GM10266 (cell line): ENCODE results near the gene NFAM1.
A peak's percentile ranks its signal among the peaks of the same experiment; 100 is the strongest.

Source experiments
- DNase-seq: peaks from one replicate; pipeline ENCODE4 v3.0.0; 2012; ENCODE audit errors: extremely low spot score
- TF ChIP-seq, protein P1 (sequence below): IDR thresholded peaks from 2 replicates; pipeline ENCODE4 v1.5.1; 2012; ENCODE audit warnings: mild to moderate bottlenecking, low read depth; ENCODE audit not compliant: control insufficient read depth, insufficient read depth; ENCODE audit errors: missing control alignments

Gene NFAM1

DNA sequence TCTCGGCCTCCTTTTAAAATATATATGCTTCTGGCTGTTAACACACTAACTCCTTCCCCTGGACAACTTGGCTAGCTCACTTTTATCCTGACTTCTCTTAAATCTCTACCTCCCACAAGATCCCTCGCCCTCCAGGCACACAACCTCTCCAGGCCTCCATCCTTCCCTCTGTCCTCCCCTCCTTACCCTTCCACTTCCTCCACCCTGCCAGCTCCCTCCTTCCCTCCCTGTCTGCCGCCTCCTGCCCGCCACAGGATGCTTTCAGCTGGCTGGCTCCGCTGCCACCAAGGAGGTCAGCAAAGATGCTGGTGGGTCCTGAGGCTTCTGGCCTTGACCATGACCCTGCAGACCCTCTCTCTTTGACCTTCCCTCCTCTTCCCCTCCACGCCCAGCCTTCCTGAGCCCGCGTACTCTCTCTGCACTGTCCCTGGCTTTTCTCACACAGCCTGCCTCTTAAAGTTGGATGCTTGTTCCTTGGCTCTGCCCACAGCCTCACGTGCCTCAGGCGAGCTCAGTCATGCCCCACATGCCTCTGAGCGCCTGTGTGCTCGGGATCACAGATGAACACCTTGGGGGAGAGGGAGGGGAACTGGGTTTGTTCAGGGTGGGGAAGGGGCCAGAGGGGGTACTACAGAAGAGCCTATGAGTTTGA is 6.7 kb downstream of the NFAM1 start:
- no peak for DNase-seq
- TF ChIP-seq, protein P1, sequence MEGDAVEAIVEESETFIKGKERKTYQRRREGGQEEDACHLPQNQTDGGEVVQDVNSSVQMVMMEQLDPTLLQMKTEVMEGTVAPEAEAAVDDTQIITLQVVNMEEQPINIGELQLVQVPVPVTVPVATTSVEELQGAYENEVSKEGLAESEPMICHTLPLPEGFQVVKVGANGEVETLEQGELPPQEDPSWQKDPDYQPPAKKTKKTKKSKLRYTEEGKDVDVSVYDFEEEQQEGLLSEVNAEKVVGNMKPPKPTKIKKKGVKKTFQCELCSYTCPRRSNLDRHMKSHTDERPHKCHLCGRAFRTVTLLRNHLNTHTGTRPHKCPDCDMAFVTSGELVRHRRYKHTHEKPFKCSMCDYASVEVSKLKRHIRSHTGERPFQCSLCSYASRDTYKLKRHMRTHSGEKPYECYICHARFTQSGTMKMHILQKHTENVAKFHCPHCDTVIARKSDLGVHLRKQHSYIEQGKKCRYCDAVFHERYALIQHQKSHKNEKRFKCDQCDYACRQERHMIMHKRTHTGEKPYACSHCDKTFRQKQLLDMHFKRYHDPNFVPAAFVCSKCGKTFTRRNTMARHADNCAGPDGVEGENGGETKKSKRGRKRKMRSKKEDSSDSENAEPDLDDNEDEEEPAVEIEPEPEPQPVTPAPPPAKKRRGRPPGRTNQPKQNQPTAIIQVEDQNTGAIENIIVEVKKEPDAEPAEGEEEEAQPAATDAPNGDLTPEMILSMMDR: no peak

DNA sequence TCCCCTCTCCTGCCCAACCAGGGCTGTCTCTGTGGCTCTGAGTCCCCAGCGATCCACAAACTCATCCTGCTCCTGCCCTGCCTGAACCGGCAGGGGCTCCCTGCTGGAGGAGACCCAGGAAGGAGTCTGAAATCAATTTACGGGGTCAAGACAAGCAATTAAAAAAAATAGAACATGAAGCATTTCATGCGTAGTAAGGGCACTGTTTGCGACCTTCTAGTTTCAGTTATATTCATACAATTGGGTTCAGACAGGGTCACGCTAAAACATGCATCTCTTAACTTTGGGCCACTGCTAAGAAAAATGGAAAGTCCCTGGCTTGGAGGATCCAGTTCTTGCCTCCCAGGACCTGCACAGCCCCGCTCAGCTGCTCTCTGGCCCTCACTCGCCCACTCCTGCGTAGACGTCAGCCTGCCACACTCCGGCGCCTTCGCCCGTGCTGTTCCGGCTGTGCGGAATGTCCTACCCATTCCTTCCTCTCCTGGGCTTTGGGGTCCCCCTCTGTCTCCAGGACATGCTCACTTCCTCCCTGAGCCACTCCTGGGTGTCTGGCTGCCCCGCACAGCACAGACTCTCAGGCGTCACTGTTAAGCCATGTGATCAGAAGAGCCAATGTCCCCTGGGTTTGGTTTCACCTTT is 12.8 kb downstream of the NFAM1 start:
- DNase-seq: peak; percentile 67

DNA sequence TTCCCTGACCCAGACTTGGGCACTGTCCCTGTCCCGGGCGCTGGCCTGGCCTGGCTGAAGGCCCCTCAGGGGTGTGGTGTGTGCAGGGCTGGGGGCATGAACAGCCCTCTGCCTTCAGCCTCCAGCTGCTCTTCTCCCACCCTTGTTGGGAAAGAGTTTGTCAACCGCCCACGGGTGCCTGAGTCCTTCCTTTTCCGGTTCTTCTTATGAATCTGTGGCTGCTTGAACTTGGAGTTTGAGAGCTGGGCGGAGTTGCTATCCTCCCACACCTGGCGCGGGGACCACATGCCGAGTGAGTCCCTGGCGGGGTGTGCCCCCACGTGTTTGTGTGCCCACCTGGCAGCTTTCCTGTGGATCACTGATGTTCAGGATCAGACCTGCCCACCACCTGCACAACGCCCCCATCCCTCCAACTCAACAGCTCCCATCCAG is 13.4 kb downstream of the NFAM1 start:
- TF ChIP-seq, protein P1: no peak
- no peak for DNase-seq

More for the DNA sequence above, 12.8 kb downstream of the NFAM1 start:
- TF ChIP-seq, protein P1: no peak

DNA sequence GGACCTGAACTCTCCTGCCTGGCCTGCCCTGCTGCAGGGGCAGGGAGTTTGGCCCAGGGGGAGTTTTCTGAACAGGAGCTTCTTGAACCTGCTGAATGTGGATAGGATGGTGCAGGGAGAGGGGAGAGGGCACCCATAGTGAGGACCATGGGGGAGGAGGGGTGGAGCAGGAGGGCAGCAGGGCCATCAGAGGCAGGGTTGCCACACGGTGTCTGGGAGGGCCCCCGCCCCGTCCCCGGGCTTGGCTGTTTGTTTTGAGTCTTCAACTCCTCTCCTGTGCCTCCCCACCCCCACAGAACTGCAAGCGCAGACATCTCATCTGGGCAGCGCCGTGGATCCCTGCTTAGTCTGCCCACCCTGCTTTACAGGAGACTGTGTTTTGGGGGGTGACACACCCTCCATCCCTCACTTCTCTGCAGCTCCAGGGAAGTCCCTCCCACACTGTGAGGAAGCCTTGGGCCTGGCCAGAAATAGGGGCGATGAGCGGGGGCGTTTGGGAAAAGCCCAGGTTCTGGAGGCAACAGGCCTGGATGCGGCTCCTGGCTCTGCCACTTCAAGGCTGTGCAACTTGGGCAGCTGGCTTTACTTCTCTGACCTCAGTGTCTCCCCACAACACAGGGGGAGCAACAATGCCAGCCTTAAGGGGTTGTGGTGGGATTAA is 14.4 kb downstream of the NFAM1 start:
- no peak for DNase-seq
- TF ChIP-seq, protein P1: no peak

DNA sequence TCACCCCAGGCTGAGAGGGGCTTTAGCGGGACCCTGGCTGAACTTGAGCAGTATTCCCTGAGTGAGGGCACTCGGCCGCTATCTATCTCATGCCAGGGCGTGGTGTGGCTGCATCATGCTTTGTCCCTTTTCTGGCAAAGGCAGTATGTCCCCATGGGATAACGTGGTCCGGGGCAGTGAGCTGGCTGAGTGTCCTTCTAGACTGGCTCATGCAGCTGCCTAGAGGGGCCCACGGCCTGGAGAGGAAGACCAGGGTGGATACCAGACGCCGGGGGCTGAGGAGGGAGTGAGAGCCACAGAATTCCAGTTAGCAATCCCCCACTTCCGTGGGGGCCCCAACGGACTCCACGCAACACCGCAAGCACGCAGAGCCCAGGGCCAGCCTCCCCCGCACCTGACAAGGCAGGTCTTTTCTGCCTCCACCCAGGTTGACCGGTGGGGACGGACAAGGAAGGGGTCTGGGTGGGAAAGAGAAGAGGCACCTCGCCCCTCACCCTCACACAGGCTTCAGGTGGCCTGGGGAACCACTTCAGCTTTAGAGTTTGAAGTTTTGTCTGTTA is 15.5 kb downstream of the NFAM1 start:
- no peak for DNase-seq
- TF ChIP-seq, protein P1: no peak

DNA sequence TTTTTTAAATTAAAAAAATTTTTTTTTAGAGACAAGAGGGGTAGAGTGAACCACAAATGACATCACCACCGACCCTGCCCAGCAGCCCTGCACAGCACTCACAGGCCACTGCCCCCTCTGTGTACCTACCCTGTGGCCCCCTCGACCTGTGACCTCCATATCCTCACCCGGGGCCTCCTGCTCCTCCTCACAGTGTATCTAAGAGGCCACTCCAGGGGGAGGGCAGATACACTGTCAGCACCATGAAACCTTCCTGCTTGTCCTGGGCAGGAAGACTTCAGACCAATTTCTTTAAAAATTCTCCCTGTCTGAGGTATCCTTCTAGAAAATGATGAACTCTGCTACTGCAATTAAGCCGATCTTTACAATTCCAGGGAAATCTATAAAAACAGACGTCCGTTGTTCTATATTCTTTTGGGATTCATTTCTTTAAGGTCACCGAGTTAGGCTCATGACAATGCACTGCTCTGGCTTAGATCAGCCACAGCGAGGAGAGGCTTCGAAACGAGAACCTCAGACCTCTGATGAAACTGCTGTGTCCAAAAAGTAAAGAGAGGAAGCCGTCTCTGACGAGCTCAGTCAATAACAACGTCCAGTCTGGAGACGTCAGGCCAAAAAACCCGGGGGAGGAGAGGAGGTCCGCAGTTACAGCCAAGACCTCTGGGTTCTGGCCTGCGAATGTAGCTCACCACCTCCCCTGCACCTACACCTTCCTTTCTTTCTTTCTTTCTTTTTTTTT is 17.5 kb downstream of the NFAM1 start:
- DNase-seq: no peak
- TF ChIP-seq, protein P1: no peak
